Measurements from ENCODE around the gene RAF1. TPM values are rescaled to one million over a fixed set of nuclear protein-coding genes. Genes with fewer than 3 reads are reported as not detected.
"Not testable (repeated sequence)": the region's sequence is repeated elsewhere in the genome, so short reads cannot be mapped to it uniquely, and the experiment has no call there.

The RAF1 gene
- total and polyA plus RNA-seq, 2 of the 8 experiments (the other 6 are each of a cell fraction or from before 2014, with no cell fraction given): 103 to 118 TPM

- H2AK5ac ChIP-seq (ENCODE audit: low read depth, low read length); H4K5ac ChIP-seq (ENCODE audit: insufficient read length, low read depth, low read length); CTCF ChIA-PET (ENCODE audit: partially characterized antibody); H3K23me2 ChIP-seq (ENCODE audit: low read depth, low read length); H3K36me3 ChIP-seq (ENCODE audit: control insufficient read depth in 2 of 4, insufficient read depth in 4 of 4, low read length in 3 of 4); H4K91ac ChIP-seq (replicated peaks; ENCODE audit: insufficient read length, low read length); H3K4me3 ChIP-seq (ENCODE audit: extremely low read depth in 1 of 4, insufficient read depth in 2 of 4, low read depth in 3 of 4, low read length in 4 of 4); H3K9ac ChIP-seq (replicated peaks in 1 of 4; ENCODE audit: extremely low read depth in 1 of 4, low read depth in 3 of 4, low read length in 3 of 4); H2BK120ac ChIP-seq (replicated peaks; ENCODE audit: low read depth, low read length); H3K4me2 ChIP-seq (ENCODE audit: insufficient read depth in 1 of 2, low read depth in 2 of 2, low read length in 2 of 2); H3K79me1 ChIP-seq (ENCODE audit: low read depth, low read length); H3K23ac ChIP-seq (ENCODE audit: insufficient read length); H2BK20ac ChIP-seq (ENCODE audit: low read length); H3K27me3 ChIP-seq (replicated peaks in 1 of 4; ENCODE audit: control insufficient read depth in 3 of 4, extremely low read depth in 1 of 4, insufficient read depth in 3 of 4, low read length in 3 of 4); DNase-seq (ENCODE audit: low read depth in 1 of 2, low spot score in 2 of 2); H3K14ac ChIP-seq (ENCODE audit: insufficient read length); H3K9me3 ChIP-seq (ENCODE audit: insufficient read depth in 2 of 2, low read depth in 1 of 2, low read length in 1 of 2); H3K18ac ChIP-seq (ENCODE audit: extremely low read depth, low read length); H2BK5ac ChIP-seq (ENCODE audit: low read depth, low read length); H3K27ac ChIP-seq (ENCODE audit: low read depth, low read length); H4K8ac ChIP-seq (ENCODE audit: extremely low read depth, insufficient read depth, low read length); H3K4me1 ChIP-seq (replicated peaks in 1 of 4; ENCODE audit: control insufficient read depth in 3 of 4, insufficient read depth in 4 of 4, low read length in 3 of 4); H3K56ac ChIP-seq (replicated peaks; ENCODE audit: insufficient read length, low read depth, low read length); H3K4ac ChIP-seq (replicated peaks; ENCODE audit: insufficient read length, low read depth, low read length); H2AFZ ChIP-seq (ENCODE audit: low read length); H2BK12ac ChIP-seq (ENCODE audit: low read depth, low read length); FAIRE-seq; H2BK15ac ChIP-seq (ENCODE audit: low read length): not testable (repeated sequence)
- Histone ChIP-seq H3K79me2 (ENCODE audit: control insufficient read depth in 1 of 2, insufficient read depth in 2 of 2, low read length in 2 of 2) (peaks cover 12 to 94% of the 10 kb centered on the region in 2 experiments), H4K20me1 (replicated peaks in 1 of 2; ENCODE audit: control insufficient read depth in 1 of 2, insufficient read depth in 2 of 2, low read length in 2 of 2) (peaks cover 12 to 17% of the 10 kb centered on the region in 2 experiments)
- WGBS, 2 experiments (ENCODE audit: extremely low coverage in 1 of 2, insufficient coverage in 1 of 2, insufficient read length in 1 of 2, insufficient replicate concordance in 2 of 2, low coverage in 1 of 2, low lambda C conversion rate in 2 of 2, missing lambda C conversion rate in 1 of 2): 95% methylated on average over 3 of the region's 3 CpGs; no CpG with 5 or more reads in 1 of the 2 experiments
- POLR2A ChIA-PET (ENCODE audit: partially characterized antibody): interaction anchor here (0.6 to 1.2 kb wide), 3 partner anchors 39 to 276 kb away, joined by 3 to 4 read pairs (median 3); partner anchors contain the start of gene RAF1
Measured at GRCh38 chr3:12624964-12625363, 39.0 kb downstream of the RAF1 start.
